ENCODE data around the gene PRKACB.
"Not testable (repeated sequence)": the region's sequence is repeated elsewhere in the genome, so short reads cannot be mapped to it uniquely, and the experiment has no call there.

The PRKACB gene

GRCh38 chr1:84198832-84199231 lies 54.8 kb downstream of the PRKACB start:
- Mint-ChIP-seq H3K9me3 (peaks cover 4% of the 10 kb centered on the region), H3K27ac (ENCODE audit: low read depth) (no peak overlapping the region), H3K27me3 (no peaks in the 10 kb centered on the region), H3K36me3 (ENCODE audit: insufficient read depth) (peaks cover 49% of the 10 kb centered on the region), H3K4me3 (no peak overlapping the region), H3K4me1 (peaks cover 19% of the 10 kb centered on the region)
- no peak for ATAC-seq (replicated peaks; ENCODE audit: extremely low read depth, poor library complexity, severe bottlenecking)
- no peak for DNase-seq (ENCODE audit: low spot score in 2 of 2)

GRCh38 chr1:84199257-84199656 lies 55.2 kb downstream of the PRKACB start:
- Mint-ChIP-seq H3K27me3 (no peaks in the 10 kb centered on the region), H3K9me3 (peaks cover 4% of the 10 kb centered on the region), H3K4me1 (peaks cover 19% of the 10 kb centered on the region), H3K36me3 (ENCODE audit: insufficient read depth) (peaks cover 47% of the 10 kb centered on the region), H3K27ac (ENCODE audit: low read depth) (no peak overlapping the region), H3K4me3 (no peak overlapping the region)
- no peak for ATAC-seq (replicated peaks; ENCODE audit: extremely low read depth, poor library complexity, severe bottlenecking)
- no peak for DNase-seq (ENCODE audit: low spot score in 2 of 2)

GRCh38 chr1:84202126-84202525 lies 58.1 kb downstream of the PRKACB start:
- H3K36me3 Mint-ChIP-seq (ENCODE audit: insufficient read depth), result peaks cover 40% of the 10 kb centered on the region
- peaks cover 19% of the 10 kb centered on the region for H3K4me1 Mint-ChIP-seq
- peaks cover 4% of the 10 kb centered on the region for H3K9me3 Mint-ChIP-seq
- H3K4me3 Mint-ChIP-seq, result no peak overlapping the region
- H3K27ac Mint-ChIP-seq (ENCODE audit: low read depth), result peak overlapping the region; percentile 52
- no peak for DNase-seq (ENCODE audit: low spot score in 2 of 2)
- no peaks in the 10 kb centered on the region for H3K27me3 Mint-ChIP-seq
- ATAC-seq (replicated peaks; ENCODE audit: extremely low read depth, poor library complexity, severe bottlenecking), result no peak

GRCh38 chr1:84206375-84206774 lies 62.3 kb downstream of the PRKACB start:
- Mint-ChIP-seq H3K4me1 (peaks cover 12% of the 10 kb centered on the region), H3K9me3 (no peaks in the 10 kb centered on the region), H3K36me3 (ENCODE audit: insufficient read depth) (peaks cover 25% of the 10 kb centered on the region), H3K4me3 (no peak overlapping the region), H3K27ac (ENCODE audit: low read depth) (no peak overlapping the region), H3K27me3 (no peaks in the 10 kb centered on the region)
- no peak for DNase-seq (ENCODE audit: low spot score in 2 of 2)
- ATAC-seq (replicated peaks; ENCODE audit: extremely low read depth, poor library complexity, severe bottlenecking), result no peak

GRCh38 chr1:84208935-84209334 lies 64.9 kb downstream of the PRKACB start:
- no peaks in the 10 kb centered on the region for H3K9me3 Mint-ChIP-seq
- H3K27ac Mint-ChIP-seq (ENCODE audit: low read depth), result no peak overlapping the region
- H3K36me3 Mint-ChIP-seq (ENCODE audit: insufficient read depth), result peaks cover 18% of the 10 kb centered on the region
- peaks cover 15% of the 10 kb centered on the region for H3K4me1 Mint-ChIP-seq
- no peaks in the 10 kb centered on the region for H3K27me3 Mint-ChIP-seq
- no peak for DNase-seq (ENCODE audit: low spot score in 2 of 2)
- ATAC-seq (replicated peaks; ENCODE audit: extremely low read depth, poor library complexity, severe bottlenecking), result no peak
- H3K4me3 Mint-ChIP-seq, result no peak overlapping the region

- Mint-ChIP-seq H3K4me1 (peaks cover 20% of the 10 kb centered on the region), H3K27ac (ENCODE audit: low read depth) (peak overlapping the region; percentile 51), H3K27me3 (no peaks in the 10 kb centered on the region), H3K9me3 (no peaks in the 10 kb centered on the region), H3K36me3 (ENCODE audit: insufficient read depth) (peaks cover 26% of the 10 kb centered on the region), H3K4me3 (no peak overlapping the region)
- ATAC-seq (replicated peaks; ENCODE audit: extremely low read depth, poor library complexity, severe bottlenecking), result no peak
- no peak for DNase-seq (ENCODE audit: low spot score in 2 of 2)
Measured at GRCh38 chr1:84214115-84214956, 70.3 kb downstream of the PRKACB start.

DNA sequence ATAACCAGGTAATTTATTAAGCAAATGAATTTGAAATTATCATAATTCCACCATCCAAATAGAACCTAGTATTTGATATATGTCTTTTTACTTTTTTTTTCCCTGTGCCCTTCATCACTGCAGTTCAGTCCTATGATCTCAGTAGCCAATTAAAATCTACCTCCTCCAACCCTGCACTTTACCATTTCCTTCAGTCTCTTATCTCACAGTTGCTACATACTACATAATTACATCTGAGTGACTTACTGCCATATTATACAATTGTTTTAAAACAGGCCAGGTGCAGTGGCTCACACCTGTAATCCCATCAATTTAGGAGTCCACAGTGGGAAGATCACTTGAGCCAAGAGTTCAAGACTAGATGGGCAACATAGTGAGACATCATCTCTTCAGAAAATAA lies 73.2 kb downstream of the PRKACB start:
- H3K4me3 Mint-ChIP-seq, result no peak overlapping the region
- peaks cover 41% of the 10 kb centered on the region for H3K4me1 Mint-ChIP-seq
- H3K27me3 Mint-ChIP-seq, result no peaks in the 10 kb centered on the region
- no peaks in the 10 kb centered on the region for H3K9me3 Mint-ChIP-seq
- DNase-seq (ENCODE audit: low spot score in 2 of 2) (no peak), ATAC-seq (replicated peaks; ENCODE audit: extremely low read depth, poor library complexity, severe bottlenecking) (no peak)
- H3K27ac Mint-ChIP-seq (ENCODE audit: low read depth), result no peak overlapping the region
- H3K36me3 Mint-ChIP-seq (ENCODE audit: insufficient read depth), result peaks cover 28% of the 10 kb centered on the region

- no peak for ATAC-seq (replicated peaks; ENCODE audit: extremely low read depth, poor library complexity, severe bottlenecking)
- H3K27ac Mint-ChIP-seq (ENCODE audit: low read depth), result peak overlapping the region; percentile 14
- peaks cover 7% of the 10 kb centered on the region for H3K9me3 Mint-ChIP-seq
- H3K36me3 Mint-ChIP-seq (ENCODE audit: insufficient read depth), result peaks cover 31% of the 10 kb centered on the region
- no peak for DNase-seq (ENCODE audit: low spot score in 2 of 2)
- no peak overlapping the region for H3K4me3 Mint-ChIP-seq
- no peaks in the 10 kb centered on the region for H3K27me3 Mint-ChIP-seq
- H3K4me1 Mint-ChIP-seq, result peaks cover 55% of the 10 kb centered on the region
Measured at GRCh38 chr1:84223751-84224432, 79.8 kb downstream of the PRKACB start.

- Mint-ChIP-seq H3K36me3 (ENCODE audit: insufficient read depth) (peaks cover 24% of the 10 kb centered on the region), H3K27me3 (no peaks in the 10 kb centered on the region), H3K4me1 (peaks cover 55% of the 10 kb centered on the region), H3K27ac (ENCODE audit: low read depth) (no peak overlapping the region), H3K9me3 (peaks cover 7% of the 10 kb centered on the region), H3K4me3 (no peak overlapping the region)
- ATAC-seq (replicated peaks; ENCODE audit: extremely low read depth, poor library complexity, severe bottlenecking) (no peak), DNase-seq (ENCODE audit: low spot score in 2 of 2) (no peak)
Measured at GRCh38 chr1:84224905-84225304, 80.8 kb downstream of the PRKACB start.

GRCh38 chr1:84225646-84226045 lies 81.6 kb downstream of the PRKACB start:
- H3K27ac Mint-ChIP-seq (ENCODE audit: low read depth), result peak overlapping the region; percentile 89
- no peak overlapping the region for H3K4me3 Mint-ChIP-seq
- peaks cover 23% of the 10 kb centered on the region for H3K36me3 Mint-ChIP-seq (ENCODE audit: insufficient read depth)
- DNase-seq (ENCODE audit: low spot score in 2 of 2) (no peak), ATAC-seq (replicated peaks; ENCODE audit: extremely low read depth, poor library complexity, severe bottlenecking) (no peak)
- H3K27me3 Mint-ChIP-seq, result no peaks in the 10 kb centered on the region
- H3K4me1 Mint-ChIP-seq, result peaks cover 49% of the 10 kb centered on the region
- H3K9me3 Mint-ChIP-seq, result peaks cover 7% of the 10 kb centered on the region

DNA sequence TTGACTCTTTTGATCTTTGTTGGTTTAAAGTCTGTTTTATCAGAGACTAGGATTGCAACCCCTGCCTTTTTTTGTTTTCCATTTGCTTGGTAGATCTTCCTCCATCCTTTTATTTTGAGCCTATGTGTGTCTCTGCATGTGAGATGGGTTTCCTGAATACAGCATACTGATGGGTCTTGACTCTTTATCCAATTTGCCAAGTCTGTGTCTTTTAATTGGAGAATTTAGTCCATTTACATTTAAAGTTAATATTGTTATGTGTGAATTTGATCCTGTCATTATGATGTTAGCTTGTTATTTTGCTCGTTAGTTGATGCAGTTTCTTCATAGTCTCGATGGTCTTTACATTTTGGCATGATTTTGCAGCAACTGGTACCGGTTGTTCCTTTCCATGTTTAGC lies 88.6 kb downstream of the PRKACB start:
- ATAC-seq (replicated peaks; ENCODE audit: extremely low read depth, poor library complexity, severe bottlenecking); H3K4me3 Mint-ChIP-seq; H3K9me3 Mint-ChIP-seq; H3K27me3 Mint-ChIP-seq; DNase-seq (ENCODE audit: low spot score in 2 of 2); H3K27ac Mint-ChIP-seq (ENCODE audit: low read depth); H3K4me1 Mint-ChIP-seq: not testable (repeated sequence)
- peaks cover 15% of the 10 kb centered on the region for H3K36me3 Mint-ChIP-seq (ENCODE audit: insufficient read depth)

DNA sequence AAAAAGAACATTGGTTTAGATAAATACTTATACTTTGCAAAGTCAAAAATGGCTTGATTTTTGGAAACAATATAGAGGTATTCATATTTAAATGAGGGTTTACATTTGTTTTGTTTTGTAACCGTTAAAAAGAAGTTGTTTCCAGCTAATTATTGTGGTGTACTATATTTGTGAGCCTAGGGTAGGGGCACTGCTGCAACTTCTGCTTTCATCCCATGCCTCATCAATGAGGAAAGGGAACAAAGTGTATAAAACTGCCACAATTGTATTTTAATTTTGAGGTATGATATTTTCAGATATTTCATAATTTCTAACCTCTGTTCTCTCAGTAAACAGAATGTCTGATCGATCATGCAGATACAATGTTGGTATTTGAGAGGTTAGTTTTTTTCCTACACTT lies 92.2 kb downstream of the PRKACB start:
- peaks cover 27% of the 10 kb centered on the region for H3K36me3 Mint-ChIP-seq (ENCODE audit: insufficient read depth)
- no peak overlapping the region for H3K27ac Mint-ChIP-seq (ENCODE audit: low read depth)
- no peaks in the 10 kb centered on the region for H3K27me3 Mint-ChIP-seq
- ATAC-seq (replicated peaks; ENCODE audit: extremely low read depth, poor library complexity, severe bottlenecking) (no peak), DNase-seq (ENCODE audit: low spot score in 2 of 2) (no peak)
- peaks cover 5% of the 10 kb centered on the region for H3K4me1 Mint-ChIP-seq
- no peaks in the 10 kb centered on the region for H3K9me3 Mint-ChIP-seq
- H3K4me3 Mint-ChIP-seq, result no peak overlapping the region

DNA sequence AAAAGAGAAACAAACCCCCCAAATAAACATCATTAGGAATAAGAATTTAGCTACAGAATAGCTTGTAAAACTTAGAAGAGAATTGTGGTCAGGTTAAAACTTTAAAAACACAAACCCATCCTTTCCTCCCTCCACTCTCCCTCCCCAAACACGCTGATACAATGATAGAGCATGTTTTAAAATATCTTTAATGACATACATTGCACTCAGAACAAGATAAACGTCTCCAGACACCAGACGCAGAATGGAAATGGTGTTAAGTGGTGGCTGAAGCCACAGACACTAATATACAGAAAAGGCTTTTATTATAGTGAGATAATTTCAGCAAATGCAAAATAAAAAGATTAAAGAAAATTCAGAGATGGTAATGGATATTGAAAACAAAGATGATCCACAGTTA lies 98.6 kb downstream of the PRKACB start:
- peaks cover 13% of the 10 kb centered on the region for H3K36me3 Mint-ChIP-seq (ENCODE audit: insufficient read depth)
- H3K27ac Mint-ChIP-seq (ENCODE audit: low read depth), result no peak overlapping the region
- no peak for ATAC-seq (replicated peaks; ENCODE audit: extremely low read depth, poor library complexity, severe bottlenecking)
- no peaks in the 10 kb centered on the region for H3K27me3 Mint-ChIP-seq
- peaks cover 22% of the 10 kb centered on the region for H3K4me1 Mint-ChIP-seq
- no peak overlapping the region for H3K4me3 Mint-ChIP-seq
- H3K9me3 Mint-ChIP-seq, result no peaks in the 10 kb centered on the region
- DNase-seq (ENCODE audit: low spot score in 2 of 2), result no peak

Measured in central memory CD8-positive, alpha-beta T cell (primary cell).